ENCODE results near the gene GATA6.
"Not testable (repeated sequence)": the region's sequence is repeated elsewhere in the genome, so short reads cannot be mapped to it uniquely, and the experiment has no call there.

Gene GATA6

DNA sequence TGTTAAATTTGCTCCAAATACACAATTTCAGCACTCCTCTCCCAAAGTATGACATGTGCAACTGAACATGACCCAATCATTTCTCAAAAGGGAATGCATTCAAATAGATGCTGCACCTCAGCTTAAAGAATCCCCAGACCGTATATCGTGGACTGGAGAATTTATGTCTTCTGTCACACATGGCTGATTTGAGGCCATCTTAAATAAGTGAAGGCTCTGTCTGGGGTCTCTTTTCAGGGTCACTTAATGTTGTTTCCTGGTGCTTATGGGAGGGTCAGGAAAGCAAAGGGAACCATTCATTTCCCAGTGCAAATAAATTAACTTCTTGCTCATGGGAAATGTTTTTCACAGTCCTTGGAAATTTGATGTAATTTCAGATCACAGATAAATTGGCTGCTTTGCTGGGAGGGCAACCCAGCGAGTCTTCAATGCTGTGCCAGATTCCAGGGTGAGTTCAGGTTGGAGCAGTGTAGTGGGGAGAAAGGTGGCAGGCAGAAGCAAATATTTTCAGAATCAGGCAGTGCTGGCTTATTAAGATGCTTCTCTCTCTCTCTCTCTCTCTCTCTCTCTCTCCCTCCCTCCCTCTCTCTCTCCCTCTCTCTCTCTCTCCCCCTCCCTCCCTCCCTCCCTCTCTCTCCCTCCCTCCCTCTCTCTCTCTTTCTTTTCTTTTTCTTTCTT, 34.3 kb downstream of the GATA6 start:
- in situ Hi-C loops (cut with MboI; ENCODE audit: low sequenced_read_pairs): no loop called here

- in situ Hi-C loops (cut with MboI; ENCODE audit: low sequenced_read_pairs): no loop called here
Measured at GRCh38 chr18:22204214-22204536, 34.8 kb downstream of the GATA6 start.

DNA sequence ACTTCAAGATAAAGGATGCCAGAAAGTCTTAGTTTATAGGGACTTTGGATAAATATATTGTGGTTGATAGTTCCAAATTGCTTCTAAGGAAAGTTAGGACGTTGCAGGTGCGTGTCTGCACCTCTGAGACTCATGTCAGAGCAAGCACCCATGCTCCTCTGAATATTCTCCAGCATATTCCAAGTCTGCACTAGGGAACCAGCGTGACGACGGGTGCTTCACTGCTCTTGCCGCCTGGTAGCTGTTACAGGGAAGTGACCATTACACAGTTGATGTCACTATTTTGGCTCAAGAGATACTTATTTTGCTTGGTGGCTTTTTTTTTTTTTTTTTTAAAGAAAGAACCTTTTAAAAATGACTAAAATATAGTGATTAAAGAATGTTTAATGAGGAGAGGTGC, 35.6 kb downstream of the GATA6 start:
- in situ Hi-C loops (cut with MboI; ENCODE audit: low sequenced_read_pairs): no loop called here

DNA sequence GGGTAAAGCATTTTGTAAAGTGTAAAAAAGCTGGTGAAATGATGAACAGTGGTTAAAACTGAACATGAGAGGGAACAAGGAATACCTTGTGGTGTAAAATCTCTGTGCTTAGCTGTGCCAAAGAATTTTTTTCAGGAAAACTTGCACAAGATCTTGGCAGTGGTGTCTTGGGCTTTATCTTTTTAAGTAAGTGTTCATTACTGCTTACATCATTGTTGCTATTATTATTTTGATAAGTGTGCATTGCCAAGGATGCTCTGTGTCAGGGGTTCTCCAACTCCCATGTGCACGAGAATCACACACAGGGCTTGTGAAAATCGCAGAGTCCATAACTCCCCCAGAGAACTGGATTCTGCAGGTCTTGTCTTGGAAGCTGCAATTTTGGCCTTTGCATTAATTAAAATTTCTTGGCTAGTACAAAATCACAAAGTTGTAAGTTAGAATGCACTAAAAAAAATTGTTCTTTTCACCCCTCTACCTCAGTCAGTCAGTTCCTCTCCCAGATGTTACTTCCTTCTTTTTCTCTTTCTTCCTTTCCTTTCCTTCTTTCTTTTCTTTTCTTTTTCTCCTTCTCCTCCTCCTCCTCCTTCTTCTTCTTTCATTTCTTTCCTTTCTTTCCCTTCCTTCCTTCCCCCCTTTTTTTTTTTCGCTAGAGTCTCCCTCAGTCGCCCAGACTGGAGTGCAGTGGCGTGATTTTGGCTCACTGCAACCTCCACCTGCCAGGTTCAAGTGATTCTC, 37.8 kb downstream of the GATA6 start:
- in situ Hi-C loops (cut with MboI; ENCODE audit: low sequenced_read_pairs): no loop called here

GRCh38 chr18:22210311-22210754, 40.9 kb downstream of the GATA6 start:
- in situ Hi-C loops (cut with MboI; ENCODE audit: low sequenced_read_pairs): no loop called here

DNA sequence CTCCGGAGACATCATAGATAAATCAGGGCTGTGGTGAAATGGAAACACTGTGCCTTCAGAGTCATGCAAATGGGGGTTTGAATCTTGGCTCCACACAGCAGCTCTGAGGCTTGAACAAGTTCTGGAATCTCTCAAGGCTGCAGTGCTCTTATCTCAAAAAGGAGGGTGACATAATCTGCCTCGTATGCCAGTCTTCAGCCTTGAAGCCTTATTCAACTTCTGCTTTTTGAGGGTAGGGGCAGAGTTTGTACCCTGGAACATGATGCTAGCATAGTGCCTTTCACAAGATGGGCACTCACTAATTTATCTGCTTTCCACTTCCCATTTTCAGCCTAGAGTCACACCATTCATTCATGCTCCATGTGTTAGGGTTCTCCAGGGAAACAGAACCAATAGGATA, 42.3 kb downstream of the GATA6 start:
- in situ Hi-C loops (cut with MboI; ENCODE audit: low sequenced_read_pairs): no loop called here

GRCh38 chr18:22213333-22213973, 44.1 kb downstream of the GATA6 start:
- in situ Hi-C loops (cut with MboI; ENCODE audit: low sequenced_read_pairs): no loop called here

GRCh38 chr18:22214731-22215528, 45.5 kb downstream of the GATA6 start:
- in situ Hi-C loops (cut with MboI; ENCODE audit: low sequenced_read_pairs): no loop called here

DNA sequence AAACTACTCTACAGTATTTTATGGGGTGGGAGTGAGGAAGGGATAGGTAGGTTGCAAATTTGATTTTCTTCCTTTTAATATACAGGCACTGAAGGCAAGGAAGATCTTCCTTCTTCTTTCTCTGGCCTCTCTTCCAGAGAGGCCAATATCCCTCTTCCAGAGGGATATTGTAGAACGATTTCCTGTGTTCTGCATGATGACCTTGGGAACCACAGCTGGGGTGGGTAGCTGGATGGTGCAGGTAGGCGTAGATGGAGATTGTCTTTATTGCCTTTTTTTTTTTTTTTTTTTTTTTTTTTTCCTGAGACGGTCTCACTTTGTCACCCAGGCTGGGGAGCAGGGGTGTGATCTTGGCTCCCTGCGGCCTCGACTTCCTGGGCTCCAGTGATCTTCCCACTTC, 49.4 kb downstream of the GATA6 start:
- in situ Hi-C loops (cut with MboI; ENCODE audit: low sequenced_read_pairs): no loop called here

GRCh38 chr18:22219568-22220355, 50.4 kb downstream of the GATA6 start:
- in situ Hi-C loops (cut with MboI; ENCODE audit: low sequenced_read_pairs): no loop called here

DNA sequence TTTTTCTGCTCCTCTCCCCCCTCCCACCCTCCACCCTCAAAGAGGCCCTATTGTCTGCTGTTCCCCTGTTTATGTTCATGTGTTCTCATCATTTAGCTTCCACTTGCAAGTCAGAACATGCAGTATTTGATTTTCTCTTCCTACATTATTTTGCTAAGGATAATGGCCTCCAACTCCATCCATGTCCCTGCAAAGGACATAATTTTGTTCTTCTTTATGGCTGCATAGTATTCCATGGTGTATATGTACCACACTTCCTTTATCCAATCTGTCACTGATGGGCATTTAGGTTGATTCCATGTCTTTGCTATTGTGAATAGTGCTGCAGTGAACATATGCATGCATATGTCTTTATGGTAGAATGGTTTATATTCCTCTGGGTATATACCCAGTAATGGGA, 51.2 kb downstream of the GATA6 start:
- in situ Hi-C loops (cut with MboI; ENCODE audit: low sequenced_read_pairs): not testable (repeated sequence)

DNA sequence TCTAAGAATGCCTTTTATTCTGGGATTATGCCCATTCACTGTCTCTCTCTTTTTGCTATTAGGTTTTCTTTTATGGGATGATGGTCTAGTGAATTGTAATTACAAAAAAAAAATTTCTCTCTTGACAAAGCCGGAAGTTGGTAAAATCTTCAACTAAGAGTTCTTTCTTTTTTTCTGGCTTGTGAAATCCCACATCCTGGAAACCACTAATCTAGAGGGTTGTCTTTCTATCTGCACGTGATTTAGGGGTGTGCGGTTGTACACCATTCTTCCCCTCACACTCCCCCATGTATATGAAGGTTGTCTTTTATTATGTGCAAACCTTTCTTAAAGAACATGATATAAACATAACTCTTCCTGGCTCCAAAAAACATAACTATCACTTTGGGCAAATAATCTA, 52.0 kb downstream of the GATA6 start:
- in situ Hi-C loops (cut with MboI; ENCODE audit: low sequenced_read_pairs): no loop called here

GRCh38 chr18:22223254-22223964, 54.0 kb downstream of the GATA6 start:
- in situ Hi-C loops (cut with MboI; ENCODE audit: low sequenced_read_pairs): no loop called here

- in situ Hi-C loops (cut with MboI; ENCODE audit: low sequenced_read_pairs): no loop called here
Measured at GRCh38 chr18:22223965-22224322, 54.6 kb downstream of the GATA6 start.

DNA sequence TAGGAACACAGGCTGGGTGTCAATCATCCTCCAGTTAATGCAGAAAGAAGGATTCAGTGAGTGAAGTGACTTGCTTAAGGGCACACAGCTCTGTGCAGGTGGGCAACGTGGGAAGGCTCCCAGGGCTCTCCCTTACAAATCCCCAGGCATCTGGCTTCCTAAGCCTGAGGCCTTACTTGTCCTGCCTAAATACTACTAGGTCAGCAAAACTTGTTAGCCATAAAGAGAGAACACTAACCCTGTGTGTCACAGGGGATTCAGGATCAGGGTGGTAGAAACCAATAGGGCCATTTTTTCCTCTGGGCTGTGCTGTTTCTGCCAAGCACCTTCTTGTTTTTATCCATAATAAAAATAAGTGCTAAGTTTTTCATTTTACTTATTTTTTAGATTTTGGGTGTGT, 55.0 kb downstream of the GATA6 start:
- in situ Hi-C loops (cut with MboI; ENCODE audit: low sequenced_read_pairs): no loop called here

DNA sequence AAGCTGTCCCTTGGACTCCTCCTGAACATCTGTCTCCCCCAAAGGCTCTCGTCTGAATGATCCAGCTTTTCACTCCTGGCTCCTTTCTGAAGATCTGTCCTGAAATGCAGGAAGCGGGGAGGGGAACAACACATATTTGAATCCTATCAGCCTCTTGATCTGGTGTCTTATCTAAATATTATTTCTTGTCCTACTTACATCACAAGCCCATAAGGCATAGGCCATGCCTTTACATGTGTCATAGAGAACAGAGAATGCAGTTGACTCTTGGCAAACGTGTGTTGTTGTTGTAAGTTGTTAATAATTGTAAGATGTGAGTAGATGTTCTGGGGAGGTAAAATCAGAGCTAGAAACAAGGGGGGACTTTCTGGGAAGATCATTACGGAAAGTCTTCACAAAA, 57.4 kb downstream of the GATA6 start:
- in situ Hi-C loops (cut with MboI; ENCODE audit: low sequenced_read_pairs): no loop called here

- in situ Hi-C loops (cut with MboI; ENCODE audit: low sequenced_read_pairs): no loop called here
Measured at GRCh38 chr18:22228976-22229375, 59.6 kb downstream of the GATA6 start.

- in situ Hi-C loops (cut with MboI; ENCODE audit: low sequenced_read_pairs): no loop called here
Measured at GRCh38 chr18:22229456-22230124, 60.2 kb downstream of the GATA6 start.

DNA sequence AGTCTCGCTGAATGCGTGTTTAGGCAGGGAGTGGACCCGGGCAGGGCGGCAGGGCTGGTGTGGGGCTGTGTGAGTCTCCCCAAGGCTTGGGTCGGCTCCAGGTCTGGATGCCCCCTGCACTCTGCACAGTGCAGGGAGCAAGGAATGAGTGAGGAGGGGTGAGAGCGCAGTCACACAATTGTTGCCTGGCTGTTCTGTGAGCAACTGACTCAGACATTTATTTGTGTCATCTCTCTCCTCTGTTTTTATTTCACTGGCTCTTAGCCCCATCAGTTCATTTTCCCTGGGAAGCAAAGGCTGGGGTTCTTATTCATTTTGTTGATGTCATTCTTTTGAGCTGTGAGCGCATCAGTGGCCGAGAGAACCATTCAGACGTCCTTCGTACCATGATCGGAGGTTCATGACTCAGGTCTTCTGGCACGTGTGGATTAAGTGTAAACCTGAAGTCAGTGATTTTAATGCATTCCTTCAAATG, 61.1 kb downstream of the GATA6 start:
- in situ Hi-C loops (cut with MboI; ENCODE audit: low sequenced_read_pairs): no loop called here

Data from hTERT RPE-1 (cell line).